ENCODE data around the gene PBOV1.

The PBOV1 gene

DNA sequence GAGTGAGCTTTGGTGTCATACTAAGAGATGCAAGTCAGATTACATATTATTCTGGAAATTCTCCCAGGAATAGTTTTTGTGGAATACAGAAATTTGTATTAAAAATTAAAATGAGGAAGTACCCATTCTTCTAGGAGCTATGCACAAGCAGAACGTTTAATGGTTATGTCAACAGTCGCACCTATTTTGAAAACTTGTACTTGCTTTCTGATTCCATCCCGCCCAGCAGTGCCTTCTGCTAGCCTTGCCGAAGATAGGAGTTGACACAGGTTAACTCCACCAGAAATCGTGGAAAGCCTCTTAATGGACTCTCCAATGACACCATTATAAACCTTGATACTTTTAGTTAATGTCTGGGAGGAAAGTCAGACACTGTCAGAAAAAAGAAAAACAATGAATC is 6.7 kb downstream of the PBOV1 start:
- no peak overlapping the region for H3K4me3 ChIP-seq (ENCODE audit: low read depth, low read length)
- H3K4me1 ChIP-seq (ENCODE audit: control insufficient read depth, insufficient read depth, low read length) = no peaks in the 10 kb centered on the region; the same call in 1 of the 2 replicates
- TF ChIP-seq PRDM1 (tag by site-specific recombination; IDR thresholded peaks at IDR 0.05) (no peak), HOXD13 (CRISPR knock-in tag; IDR thresholded peaks at IDR 0.05; ENCODE audit: borderline replicate concordance) (no peak), ZNF350 (tag by site-specific recombination; IDR thresholded peaks at IDR 0.05) (no peak), ZNF670 (tag by site-specific recombination; IDR thresholded peaks at IDR 0.05; ENCODE audit: low read depth) (no peak), ZNF24 (tag by site-specific recombination; IDR thresholded peaks at IDR 0.05) (no peak), ZNF629 (tag by site-specific recombination; IDR thresholded peaks at IDR 0.05) (no peak), ZNF112 (tag by site-specific recombination; IDR thresholded peaks at IDR 0.05) (no peak), GLIS1 (tag by site-specific recombination; IDR thresholded peaks at IDR 0.05) (no peak), ZNF610 (tag by site-specific recombination; IDR thresholded peaks at IDR 0.05; ENCODE audit: borderline replicate concordance) (no peak)
- TF ChIP-seq, protein P1, sequence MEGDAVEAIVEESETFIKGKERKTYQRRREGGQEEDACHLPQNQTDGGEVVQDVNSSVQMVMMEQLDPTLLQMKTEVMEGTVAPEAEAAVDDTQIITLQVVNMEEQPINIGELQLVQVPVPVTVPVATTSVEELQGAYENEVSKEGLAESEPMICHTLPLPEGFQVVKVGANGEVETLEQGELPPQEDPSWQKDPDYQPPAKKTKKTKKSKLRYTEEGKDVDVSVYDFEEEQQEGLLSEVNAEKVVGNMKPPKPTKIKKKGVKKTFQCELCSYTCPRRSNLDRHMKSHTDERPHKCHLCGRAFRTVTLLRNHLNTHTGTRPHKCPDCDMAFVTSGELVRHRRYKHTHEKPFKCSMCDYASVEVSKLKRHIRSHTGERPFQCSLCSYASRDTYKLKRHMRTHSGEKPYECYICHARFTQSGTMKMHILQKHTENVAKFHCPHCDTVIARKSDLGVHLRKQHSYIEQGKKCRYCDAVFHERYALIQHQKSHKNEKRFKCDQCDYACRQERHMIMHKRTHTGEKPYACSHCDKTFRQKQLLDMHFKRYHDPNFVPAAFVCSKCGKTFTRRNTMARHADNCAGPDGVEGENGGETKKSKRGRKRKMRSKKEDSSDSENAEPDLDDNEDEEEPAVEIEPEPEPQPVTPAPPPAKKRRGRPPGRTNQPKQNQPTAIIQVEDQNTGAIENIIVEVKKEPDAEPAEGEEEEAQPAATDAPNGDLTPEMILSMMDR (tag by site-specific recombination; IDR thresholded peaks at IDR 0.05) = no peak
- TF ChIP-seq, protein P2, sequence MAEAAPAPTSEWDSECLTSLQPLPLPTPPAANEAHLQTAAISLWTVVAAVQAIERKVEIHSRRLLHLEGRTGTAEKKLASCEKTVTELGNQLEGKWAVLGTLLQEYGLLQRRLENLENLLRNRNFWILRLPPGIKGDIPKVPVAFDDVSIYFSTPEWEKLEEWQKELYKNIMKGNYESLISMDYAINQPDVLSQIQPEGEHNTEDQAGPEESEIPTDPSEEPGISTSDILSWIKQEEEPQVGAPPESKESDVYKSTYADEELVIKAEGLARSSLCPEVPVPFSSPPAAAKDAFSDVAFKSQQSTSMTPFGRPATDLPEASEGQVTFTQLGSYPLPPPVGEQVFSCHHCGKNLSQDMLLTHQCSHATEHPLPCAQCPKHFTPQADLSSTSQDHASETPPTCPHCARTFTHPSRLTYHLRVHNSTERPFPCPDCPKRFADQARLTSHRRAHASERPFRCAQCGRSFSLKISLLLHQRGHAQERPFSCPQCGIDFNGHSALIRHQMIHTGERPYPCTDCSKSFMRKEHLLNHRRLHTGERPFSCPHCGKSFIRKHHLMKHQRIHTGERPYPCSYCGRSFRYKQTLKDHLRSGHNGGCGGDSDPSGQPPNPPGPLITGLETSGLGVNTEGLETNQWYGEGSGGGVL (tag by site-specific recombination; IDR thresholded peaks at IDR 0.05) = no peak
- CTCF ChIA-PET = interaction anchor here (0.6 to 2.3 kb wide), 8 partner anchors 12 to 872 kb away, joined by 3 to 13 read pairs (median 4); no protein-coding TSS in a partner anchor
- POLR2A ChIA-PET = no interaction called here
- no peaks in the 10 kb centered on the region for H3K9me3 ChIP-seq (ENCODE audit: control insufficient read depth, insufficient read depth, low read depth, low read length)
- peaks cover 0 to 4% of the 10 kb centered on the region in 2 experiments; a peak in 2 of 3 replicates for H3K36me3 ChIP-seq (ENCODE audit: control insufficient read depth in 2 of 2, insufficient read depth in 1 of 2, low read length in 2 of 2)
- H3K27ac ChIP-seq (ENCODE audit: extremely low read depth, low read depth, low read length) = no peak overlapping the region

DNA sequence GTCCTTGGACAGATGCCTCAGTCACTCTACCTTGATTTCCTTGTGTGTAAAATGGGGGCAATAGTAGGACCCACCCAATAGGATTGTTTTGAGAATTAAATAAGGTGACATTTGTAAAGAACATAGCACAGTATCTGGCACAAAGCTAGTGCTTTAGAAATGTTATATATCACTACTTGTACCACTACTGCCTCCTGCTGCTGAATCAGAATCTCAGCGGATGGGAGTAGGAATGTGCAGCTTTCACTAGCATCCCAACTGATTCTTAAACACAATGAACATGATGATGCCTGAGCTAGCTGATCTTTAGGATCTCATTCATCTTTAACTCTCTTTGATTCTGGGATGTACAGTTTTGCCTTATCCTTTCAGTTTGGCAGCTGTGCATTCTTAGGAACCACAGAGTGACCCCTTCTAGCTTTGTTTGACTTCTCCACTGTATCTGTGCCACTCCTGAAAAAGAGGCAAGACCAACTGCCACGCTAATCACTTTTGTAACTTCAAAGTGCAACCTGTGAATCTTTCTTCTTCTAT is 7.2 kb downstream of the PBOV1 start:
- H3K4me1 ChIP-seq (ENCODE audit: control insufficient read depth, insufficient read depth, low read length) = no peaks in the 10 kb centered on the region; the same call in 1 of the 2 replicates
- H3K9me3 ChIP-seq (ENCODE audit: control insufficient read depth, insufficient read depth, low read depth, low read length) = no peaks in the 10 kb centered on the region
- ChIA-PET CTCF (interaction anchor here (0.7 to 2.3 kb wide), 10 partner anchors 12 to 204 kb away, joined by 3 to 13 read pairs (median 4); no protein-coding TSS in a partner anchor), POLR2A (no interaction called here)
- H3K36me3 ChIP-seq (ENCODE audit: control insufficient read depth in 2 of 2, insufficient read depth in 1 of 2, low read length in 2 of 2) = peaks cover 0 to 4% of the 10 kb centered on the region in 2 experiments; a peak in 2 of 3 replicates
- no peak overlapping the region for H3K27ac ChIP-seq (ENCODE audit: extremely low read depth, low read depth, low read length)
- TF ChIP-seq ZBTB17 (tag by site-specific recombination; IDR thresholded peaks at IDR 0.05) (peak; percentile 62), MYNN (tag by site-specific recombination; IDR thresholded peaks at IDR 0.05; ENCODE audit: borderline replicate concordance) (no peak), ZNF707 (tag by site-specific recombination; IDR thresholded peaks at IDR 0.05) (no peak)
- TF ChIP-seq, protein P3, sequence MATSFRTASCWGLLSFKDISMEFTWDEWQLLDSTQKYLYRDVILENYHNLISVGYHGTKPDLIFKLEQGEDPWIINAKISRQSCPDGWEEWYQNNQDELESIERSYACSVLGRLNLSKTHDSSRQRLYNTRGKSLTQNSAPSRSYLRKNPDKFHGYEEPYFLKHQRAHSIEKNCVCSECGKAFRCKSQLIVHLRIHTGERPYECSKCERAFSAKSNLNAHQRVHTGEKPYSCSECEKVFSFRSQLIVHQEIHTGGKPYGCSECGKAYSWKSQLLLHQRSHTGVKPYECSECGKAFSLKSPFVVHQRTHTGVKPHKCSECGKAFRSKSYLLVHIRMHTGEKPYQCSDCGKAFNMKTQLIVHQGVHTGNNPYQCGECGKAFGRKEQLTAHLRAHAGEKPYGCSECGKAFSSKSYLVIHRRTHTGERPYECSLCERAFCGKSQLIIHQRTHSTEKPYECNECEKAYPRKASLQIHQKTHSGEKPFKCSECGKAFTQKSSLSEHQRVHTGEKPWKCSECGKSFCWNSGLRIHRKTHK (tag by site-specific recombination; IDR thresholded peaks at IDR 0.05) = no peak
- H3K4me3 ChIP-seq (ENCODE audit: low read depth, low read length) = no peak overlapping the region

DNA sequence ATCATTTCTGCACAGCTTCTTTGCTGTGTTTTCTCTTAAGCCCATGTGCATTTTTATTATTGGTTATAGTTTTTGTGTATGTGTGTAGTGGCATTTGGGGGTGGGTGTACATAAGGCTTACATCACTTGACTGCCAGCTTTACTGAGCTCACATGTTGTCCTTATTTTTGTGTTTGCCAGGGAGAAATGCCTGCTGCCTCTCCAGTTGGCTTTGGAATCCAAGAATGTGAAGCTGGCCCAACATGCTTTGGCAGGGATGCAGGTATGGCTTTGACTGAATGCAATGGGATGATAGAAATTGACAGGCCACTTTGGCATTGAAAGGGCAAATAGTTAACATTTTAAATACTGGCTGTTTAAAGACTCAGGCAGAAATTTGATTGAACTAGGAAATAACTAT is 11.4 kb downstream of the PBOV1 start:
- H3K9me3 ChIP-seq (ENCODE audit: control insufficient read depth, insufficient read depth, low read depth, low read length) = no peaks in the 10 kb centered on the region
- peaks cover 0 to 4% of the 10 kb centered on the region in 2 experiments; a peak in 1 of 3 replicates for H3K36me3 ChIP-seq (ENCODE audit: control insufficient read depth in 2 of 2, insufficient read depth in 1 of 2, low read length in 2 of 2)
- H3K4me1 ChIP-seq (ENCODE audit: control insufficient read depth, insufficient read depth, low read length) = no peaks in the 10 kb centered on the region; the same call in 1 of the 2 replicates
- H3K4me3 ChIP-seq (ENCODE audit: low read depth, low read length) = no peak overlapping the region
- POLR2A ChIA-PET = no interaction called here
- H3K27ac ChIP-seq (ENCODE audit: extremely low read depth, low read depth, low read length) = no peak overlapping the region
- CTCF ChIA-PET = interaction anchor here (0.6 kb wide), 1 partner anchor 113 kb away, joined by 3 read pairs; no protein-coding TSS in a partner anchor
- TF ChIP-seq, protein P4, sequence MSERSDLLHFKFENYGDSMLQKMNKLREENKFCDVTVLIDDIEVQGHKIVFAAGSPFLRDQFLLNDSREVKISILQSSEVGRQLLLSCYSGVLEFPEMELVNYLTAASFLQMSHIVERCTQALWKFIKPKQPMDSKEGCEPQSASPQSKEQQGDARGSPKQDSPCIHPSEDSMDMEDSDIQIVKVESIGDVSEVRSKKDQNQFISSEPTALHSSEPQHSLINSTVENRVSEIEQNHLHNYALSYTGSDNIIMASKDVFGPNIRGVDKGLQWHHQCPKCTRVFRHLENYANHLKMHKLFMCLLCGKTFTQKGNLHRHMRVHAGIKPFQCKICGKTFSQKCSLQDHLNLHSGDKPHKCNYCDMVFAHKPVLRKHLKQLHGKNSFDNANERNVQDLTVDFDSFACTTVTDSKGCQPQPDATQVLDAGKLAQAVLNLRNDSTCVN (tag by site-specific recombination; optimal IDR thresholded peaks at IDR 0.05) = no peak
- TF ChIP-seq ZNF585B (tag by site-specific recombination; IDR thresholded peaks at IDR 0.05) (no peak), IKZF3 (tag by site-specific recombination; IDR thresholded peaks at IDR 0.05) (no peak), SP7 (tag by site-specific recombination; IDR thresholded peaks at IDR 0.05) (no peak), SETDB1 (IDR thresholded peaks at IDR 0.05; ENCODE audit: insufficient read length, low read length) (no peak), MEIS1 (CRISPR knock-in tag; IDR thresholded peaks at IDR 0.05; ENCODE audit: borderline replicate concordance) (no peak)
- TF ChIP-seq, protein P5, sequence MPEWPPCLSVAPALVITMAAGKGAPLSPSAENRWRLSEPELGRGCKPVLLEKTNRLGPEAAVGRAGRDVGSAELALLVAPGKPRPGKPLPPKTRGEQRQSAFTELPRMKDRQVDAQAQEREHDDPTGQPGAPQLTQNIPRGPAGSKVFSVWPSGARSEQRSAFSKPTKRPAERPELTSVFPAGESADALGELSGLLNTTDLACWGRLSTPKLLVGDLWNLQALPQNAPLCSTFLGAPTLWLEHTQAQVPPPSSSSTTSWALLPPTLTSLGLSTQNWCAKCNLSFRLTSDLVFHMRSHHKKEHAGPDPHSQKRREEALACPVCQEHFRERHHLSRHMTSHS (tag by site-specific recombination; IDR thresholded peaks at IDR 0.05) = no peak
- TF ChIP-seq, protein P6, sequence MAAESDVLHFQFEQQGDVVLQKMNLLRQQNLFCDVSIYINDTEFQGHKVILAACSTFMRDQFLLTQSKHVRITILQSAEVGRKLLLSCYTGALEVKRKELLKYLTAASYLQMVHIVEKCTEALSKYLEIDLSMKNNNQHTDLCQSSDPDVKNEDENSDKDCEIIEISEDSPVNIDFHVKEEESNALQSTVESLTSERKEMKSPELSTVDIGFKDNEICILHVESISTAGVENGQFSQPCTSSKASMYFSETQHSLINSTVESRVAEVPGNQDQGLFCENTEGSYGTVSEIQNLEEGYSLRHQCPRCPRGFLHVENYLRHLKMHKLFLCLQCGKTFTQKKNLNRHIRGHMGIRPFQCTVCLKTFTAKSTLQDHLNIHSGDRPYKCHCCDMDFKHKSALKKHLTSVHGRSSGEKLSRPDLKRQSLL (tag by site-specific recombination; IDR thresholded peaks at IDR 0.05) = no peak
